ENCODE data around the gene TRIM9. TPM values are rescaled to one million over a fixed set of nuclear protein-coding genes. Genes with fewer than 3 reads are reported as not detected.

Gene TRIM9
- total and polyA plus RNA-seq, 2 experiments from 2014 or later, result 4.4 to 6.2 TPM

DNA sequence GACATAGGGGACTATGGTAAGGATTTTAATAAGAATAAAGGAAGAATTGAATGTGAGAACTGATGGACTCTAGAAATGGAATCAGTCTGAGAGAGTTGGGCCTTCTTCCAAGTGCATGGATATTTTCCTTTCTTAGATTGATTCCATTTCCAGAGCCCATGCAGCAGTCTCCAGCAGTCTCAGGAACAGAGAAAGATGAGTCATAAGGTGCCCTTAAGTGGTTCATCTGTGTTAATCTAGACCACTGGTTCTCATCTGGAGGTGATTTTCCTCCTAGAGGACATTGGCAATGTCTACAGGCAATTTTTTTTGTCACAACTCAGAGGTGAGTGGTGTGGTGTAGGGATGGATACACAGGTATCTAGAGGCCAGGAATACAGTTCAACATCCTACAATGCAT, 25.9 kb downstream of the TRIM9 start:
- Mint-ChIP-seq H3K36me3 (ENCODE audit: low read depth) (no peaks in the 10 kb centered on the region; the same call in 2 of the 3 replicates), H3K27me3 (ENCODE audit: insufficient read depth, low read depth, poor library complexity) (peaks cover 4% of the 10 kb centered on the region), H3K4me3 (no peak overlapping the region), H3K27ac (no peak overlapping the region), H3K4me1 (peaks cover 12% of the 10 kb centered on the region), H3K9me3 (no peaks in the 10 kb centered on the region)
- Histone ChIP-seq H3K4me3 (no peak overlapping the region), H3K36me3 (ENCODE audit: insufficient read depth) (no peaks in the 10 kb centered on the region), H3K4me2 (no peak overlapping the region), H2AFZ (no peak overlapping the region), H3F3A (replicated peaks; ENCODE audit: low read depth) (no peaks in the 10 kb centered on the region), H3K27me3 (ENCODE audit: insufficient read depth) (no peaks in the 10 kb centered on the region), H3K4me1 (ENCODE audit: insufficient read depth) (no peaks in the 10 kb centered on the region), H4K20me1 (replicated peaks; ENCODE audit: insufficient read depth) (no peaks in the 10 kb centered on the region), H3K27ac (ENCODE audit: low read depth) (no peak overlapping the region), H3K9me2 (ENCODE audit: insufficient read depth) (no peaks in the 10 kb centered on the region), H3K79me2 (replicated peaks; ENCODE audit: insufficient read depth) (no peaks in the 10 kb centered on the region)
- TF ChIP-seq, protein P1, sequence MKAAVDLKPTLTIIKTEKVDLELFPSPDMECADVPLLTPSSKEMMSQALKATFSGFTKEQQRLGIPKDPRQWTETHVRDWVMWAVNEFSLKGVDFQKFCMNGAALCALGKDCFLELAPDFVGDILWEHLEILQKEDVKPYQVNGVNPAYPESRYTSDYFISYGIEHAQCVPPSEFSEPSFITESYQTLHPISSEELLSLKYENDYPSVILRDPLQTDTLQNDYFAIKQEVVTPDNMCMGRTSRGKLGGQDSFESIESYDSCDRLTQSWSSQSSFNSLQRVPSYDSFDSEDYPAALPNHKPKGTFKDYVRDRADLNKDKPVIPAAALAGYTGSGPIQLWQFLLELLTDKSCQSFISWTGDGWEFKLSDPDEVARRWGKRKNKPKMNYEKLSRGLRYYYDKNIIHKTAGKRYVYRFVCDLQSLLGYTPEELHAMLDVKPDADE (IDR thresholded peaks at IDR 0.05), result no peak
- TF ChIP-seq, protein P2, sequence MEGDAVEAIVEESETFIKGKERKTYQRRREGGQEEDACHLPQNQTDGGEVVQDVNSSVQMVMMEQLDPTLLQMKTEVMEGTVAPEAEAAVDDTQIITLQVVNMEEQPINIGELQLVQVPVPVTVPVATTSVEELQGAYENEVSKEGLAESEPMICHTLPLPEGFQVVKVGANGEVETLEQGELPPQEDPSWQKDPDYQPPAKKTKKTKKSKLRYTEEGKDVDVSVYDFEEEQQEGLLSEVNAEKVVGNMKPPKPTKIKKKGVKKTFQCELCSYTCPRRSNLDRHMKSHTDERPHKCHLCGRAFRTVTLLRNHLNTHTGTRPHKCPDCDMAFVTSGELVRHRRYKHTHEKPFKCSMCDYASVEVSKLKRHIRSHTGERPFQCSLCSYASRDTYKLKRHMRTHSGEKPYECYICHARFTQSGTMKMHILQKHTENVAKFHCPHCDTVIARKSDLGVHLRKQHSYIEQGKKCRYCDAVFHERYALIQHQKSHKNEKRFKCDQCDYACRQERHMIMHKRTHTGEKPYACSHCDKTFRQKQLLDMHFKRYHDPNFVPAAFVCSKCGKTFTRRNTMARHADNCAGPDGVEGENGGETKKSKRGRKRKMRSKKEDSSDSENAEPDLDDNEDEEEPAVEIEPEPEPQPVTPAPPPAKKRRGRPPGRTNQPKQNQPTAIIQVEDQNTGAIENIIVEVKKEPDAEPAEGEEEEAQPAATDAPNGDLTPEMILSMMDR (conservative IDR thresholded peaks at IDR 0.05; ENCODE audit: low read depth in 2 of 2), result no peak
- no peak for TF ChIP-seq ZNF114 (CRISPR knock-in tag; IDR thresholded peaks at IDR 0.05)
- TF ChIP-seq NANOG (IDR thresholded peaks at IDR 0.05; ENCODE audit: borderline replicate concordance), result no peak
- TF ChIP-seq CREB1 (CRISPR knock-in tag; IDR thresholded peaks at IDR 0.05; ENCODE audit: low read depth), result no peak
- TF ChIP-seq EZH2phosphoT487 (IDR thresholded peaks at IDR 0.05; ENCODE audit: unreplicated experiment), result no peak
- TF ChIP-seq EZH2 (IDR thresholded peaks at IDR 0.05; ENCODE audit: low read depth, unreplicated experiment), result no peak
- TF ChIP-seq, protein P3, sequence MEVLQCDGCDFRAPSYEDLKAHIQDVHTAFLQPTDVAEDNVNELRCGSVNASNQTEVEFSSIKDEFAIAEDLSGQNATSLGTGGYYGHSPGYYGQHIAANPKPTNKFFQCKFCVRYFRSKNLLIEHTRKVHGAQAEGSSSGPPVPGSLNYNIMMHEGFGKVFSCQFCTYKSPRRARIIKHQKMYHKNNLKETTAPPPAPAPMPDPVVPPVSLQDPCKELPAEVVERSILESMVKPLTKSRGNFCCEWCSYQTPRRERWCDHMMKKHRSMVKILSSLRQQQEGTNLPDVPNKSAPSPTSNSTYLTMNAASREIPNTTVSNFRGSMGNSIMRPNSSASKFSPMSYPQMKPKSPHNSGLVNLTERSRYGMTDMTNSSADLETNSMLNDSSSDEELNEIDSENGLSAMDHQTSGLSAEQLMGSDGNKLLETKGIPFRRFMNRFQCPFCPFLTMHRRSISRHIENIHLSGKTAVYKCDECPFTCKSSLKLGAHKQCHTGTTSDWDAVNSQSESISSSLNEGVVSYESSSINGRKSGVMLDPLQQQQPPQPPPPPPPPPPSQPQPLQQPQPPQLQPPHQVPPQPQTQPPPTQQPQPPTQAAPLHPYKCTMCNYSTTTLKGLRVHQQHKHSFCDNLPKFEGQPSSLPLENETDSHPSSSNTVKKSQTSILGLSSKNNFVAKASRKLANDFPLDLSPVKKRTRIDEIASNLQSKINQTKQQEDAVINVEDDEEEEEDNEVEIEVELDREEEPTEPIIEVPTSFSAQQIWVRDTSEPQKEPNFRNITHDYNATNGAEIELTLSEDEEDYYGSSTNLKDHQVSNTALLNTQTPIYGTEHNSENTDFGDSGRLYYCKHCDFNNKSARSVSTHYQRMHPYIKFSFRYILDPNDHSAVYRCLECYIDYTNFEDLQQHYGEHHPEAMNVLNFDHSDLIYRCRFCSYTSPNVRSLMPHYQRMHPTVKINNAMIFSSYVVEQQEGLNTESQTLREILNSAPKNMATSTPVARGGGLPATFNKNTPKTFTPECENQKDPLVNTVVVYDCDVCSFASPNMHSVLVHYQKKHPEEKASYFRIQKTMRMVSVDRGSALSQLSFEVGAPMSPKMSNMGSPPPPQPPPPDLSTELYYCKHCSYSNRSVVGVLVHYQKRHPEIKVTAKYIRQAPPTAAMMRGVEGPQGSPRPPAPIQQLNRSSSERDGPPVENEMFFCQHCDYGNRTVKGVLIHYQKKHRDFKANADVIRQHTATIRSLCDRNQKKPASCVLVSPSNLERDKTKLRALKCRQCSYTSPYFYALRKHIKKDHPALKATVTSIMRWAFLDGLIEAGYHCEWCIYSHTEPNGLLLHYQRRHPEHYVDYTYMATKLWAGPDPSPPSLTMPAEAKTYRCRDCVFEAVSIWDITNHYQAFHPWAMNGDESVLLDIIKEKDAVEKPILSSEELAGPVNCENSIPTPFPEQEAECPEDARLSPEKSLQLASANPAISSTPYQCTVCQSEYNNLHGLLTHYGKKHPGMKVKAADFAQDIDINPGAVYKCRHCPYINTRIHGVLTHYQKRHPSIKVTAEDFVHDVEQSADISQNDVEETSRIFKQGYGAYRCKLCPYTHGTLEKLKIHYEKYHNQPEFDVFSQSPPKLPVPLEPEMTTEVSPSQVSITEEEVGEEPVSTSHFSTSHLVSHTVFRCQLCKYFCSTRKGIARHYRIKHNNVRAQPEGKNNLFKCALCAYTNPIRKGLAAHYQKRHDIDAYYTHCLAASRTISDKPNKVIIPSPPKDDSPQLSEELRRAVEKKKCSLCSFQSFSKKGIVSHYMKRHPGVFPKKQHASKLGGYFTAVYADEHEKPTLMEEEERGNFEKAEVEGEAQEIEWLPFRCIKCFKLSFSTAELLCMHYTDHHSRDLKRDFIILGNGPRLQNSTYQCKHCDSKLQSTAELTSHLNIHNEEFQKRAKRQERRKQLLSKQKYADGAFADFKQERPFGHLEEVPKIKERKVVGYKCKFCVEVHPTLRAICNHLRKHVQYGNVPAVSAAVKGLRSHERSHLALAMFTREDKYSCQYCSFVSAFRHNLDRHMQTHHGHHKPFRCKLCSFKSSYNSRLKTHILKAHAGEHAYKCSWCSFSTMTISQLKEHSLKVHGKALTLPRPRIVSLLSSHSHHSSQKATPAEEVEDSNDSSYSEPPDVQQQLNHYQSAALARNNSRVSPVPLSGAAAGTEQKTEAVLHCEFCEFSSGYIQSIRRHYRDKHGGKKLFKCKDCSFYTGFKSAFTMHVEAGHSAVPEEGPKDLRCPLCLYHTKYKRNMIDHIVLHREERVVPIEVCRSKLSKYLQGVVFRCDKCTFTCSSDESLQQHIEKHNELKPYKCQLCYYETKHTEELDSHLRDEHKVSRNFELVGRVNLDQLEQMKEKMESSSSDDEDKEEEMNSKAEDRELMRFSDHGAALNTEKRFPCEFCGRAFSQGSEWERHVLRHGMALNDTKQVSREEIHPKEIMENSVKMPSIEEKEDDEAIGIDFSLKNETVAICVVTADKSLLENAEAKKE (CRISPR knock-in tag; IDR thresholded peaks at IDR 0.05), result no peak
- TF ChIP-seq REST (IDR thresholded peaks at IDR 0.05; ENCODE audit: unreplicated experiment), result no peak
- TF ChIP-seq STAT1 (IDR thresholded peaks at IDR 0.05; ENCODE audit: unreplicated experiment), result no peak
- no peak for TF ChIP-seq POLR2AphosphoS5 (IDR thresholded peaks at IDR 0.05; ENCODE audit: low read depth)
- no peak for TF ChIP-seq JUNB (IDR thresholded peaks at IDR 0.05; ENCODE audit: unreplicated experiment)
- no peak for TF ChIP-seq ZNF331 (CRISPR knock-in tag; IDR thresholded peaks at IDR 0.05; ENCODE audit: low read depth)
- no peak for ATAC-seq
- DNase-seq (ENCODE audit: low spot score), result no peak
